SIG-M5 (cell line): ENCODE results near the gene UBE2G1.
"Not testable (repeated sequence)": the region's sequence is repeated elsewhere in the genome, so short reads cannot be mapped to it uniquely, and the experiment has no call there.

Experiments
- DNase-seq: peaks from one replicate; lab custom pipeline; 2025; lab: John Stamatoyannopoulos, UW

Gene UBE2G1

GRCh38 chr17:4366327-4367063 is at the start of gene UBE2G1:
Gene UBE2G1 (minus strand): TSS chr17:4366675. CDS start chr17:4366316, 359 bp downstream.
- peak; percentile 86 for DNase-seq

- DNase-seq: peak; percentile 35
Observed at GRCh38 chr17:4412933-4413831, 46.7 kb upstream of the UBE2G1 start.

GRCh38 chr17:4411201-4411600 is 44.7 kb upstream of the UBE2G1 start:
- no peak for DNase-seq

- no peak for DNase-seq
Observed at GRCh38 chr17:4409659-4410058, 43.2 kb upstream of the UBE2G1 start.

- DNase-seq: no peak
Observed at GRCh38 chr17:4407851-4408250, 41.4 kb upstream of the UBE2G1 start.

- DNase-seq: no peak
Observed at GRCh38 chr17:4407216-4407615, 40.7 kb upstream of the UBE2G1 start.

GRCh38 chr17:4406386-4406785 is 39.9 kb upstream of the UBE2G1 start:
- DNase-seq: no peak

GRCh38 chr17:4405699-4406098 is 39.2 kb upstream of the UBE2G1 start:
- no peak for DNase-seq

GRCh38 chr17:4405038-4405669 is 38.7 kb upstream of the UBE2G1 start:
- no peak for DNase-seq

- no peak for DNase-seq
Observed at GRCh38 chr17:4397840-4398239, 31.4 kb upstream of the UBE2G1 start.

- DNase-seq: no peak
Observed at GRCh38 chr17:4395111-4395478, 28.6 kb upstream of the UBE2G1 start.

- DNase-seq: no peak
Observed at GRCh38 chr17:4394208-4395110, 28.0 kb upstream of the UBE2G1 start.

GRCh38 chr17:4393806-4394205 is 27.3 kb upstream of the UBE2G1 start:
- no peak for DNase-seq

GRCh38 chr17:4389079-4389478 is 22.6 kb upstream of the UBE2G1 start:
- DNase-seq: no peak

- DNase-seq: no peak
Observed at GRCh38 chr17:4387137-4387536, 20.7 kb upstream of the UBE2G1 start.

- no peak for DNase-seq
Observed at GRCh38 chr17:4386406-4386805, 19.9 kb upstream of the UBE2G1 start.

- no peak for DNase-seq
Observed at GRCh38 chr17:4381690-4382671, 15.5 kb upstream of the UBE2G1 start.

GRCh38 chr17:4378626-4379025 is 12.2 kb upstream of the UBE2G1 start:
- DNase-seq: no peak

- not testable (repeated sequence) for DNase-seq
Observed at GRCh38 chr17:4377247-4377646, 10.8 kb upstream of the UBE2G1 start.

- DNase-seq: not testable (repeated sequence)
Observed at GRCh38 chr17:4375796-4376440, 9.4 kb upstream of the UBE2G1 start.
